Skeletal muscle satellite cell (primary cell): Measurements from ENCODE around the gene OSBPL9.
"Not testable (repeated sequence)": the region's sequence is repeated elsewhere in the genome, so short reads cannot be mapped to it uniquely, and the experiment has no call there.

ENCODE experiments used
- H3K27me3 ChIP-seq: 2 replicates; pipeline ENCODE4 v1.7.0; 2013; ENCODE audit warnings: low read length; ENCODE audit not compliant: control insufficient read depth, insufficient read depth
- H3K36me3 ChIP-seq: 2 replicates; pipeline ENCODE4 v1.7.0; 2013; ENCODE audit warnings: mild to moderate bottlenecking, control low read depth, low read length; ENCODE audit not compliant: insufficient read depth
- H3K4me1 ChIP-seq: 2 replicates; pipeline ENCODE4 v1.7.0; 2013; ENCODE audit warnings: low read length; ENCODE audit not compliant: control insufficient read depth, insufficient read depth
- H3K4me2 ChIP-seq: 2 replicates; pipeline ENCODE4 v1.7.0; 2013; ENCODE audit warnings: mild to moderate bottlenecking, low read length
- H3K4me3 ChIP-seq: 2 replicates; pipeline ENCODE4 v1.7.0; 2013; ENCODE audit warnings: low read length
- H3K9ac ChIP-seq: 2 replicates; pipeline ENCODE4 v1.7.0; 2013; ENCODE audit warnings: mild to moderate bottlenecking, low read depth, low read length, moderate library complexity
- H3K9me3 ChIP-seq: replicated peaks from 2 replicates; pipeline ENCODE4 v1.7.0; 2013; ENCODE audit warnings: mild to moderate bottlenecking, control low read depth, low read length

The OSBPL9 gene

GRCh38 chr1:51697166-51697565, 80.3 kb downstream of the OSBPL9 start:
- H3K4me2 ChIP-seq: no peak overlapping the region
- no peaks in the 10 kb centered on the region for H3K36me3 ChIP-seq
- H3K27me3 ChIP-seq: no peaks in the 10 kb centered on the region
- H3K4me1 ChIP-seq: peaks cover 27% of the 10 kb centered on the region
- no peak overlapping the region for H3K9ac ChIP-seq
- no peak overlapping the region for H3K4me3 ChIP-seq
- no peaks in the 10 kb centered on the region for H3K9me3 ChIP-seq

GRCh38 chr1:51699391-51699790, 82.5 kb downstream of the OSBPL9 start:
- Histone ChIP-seq H3K36me3 (no peaks in the 10 kb centered on the region), H3K4me1 (peaks cover 18% of the 10 kb centered on the region), H3K4me2 (peak overlapping the region; percentile 8), H3K9ac (no peak overlapping the region), H3K9me3 (no peaks in the 10 kb centered on the region), H3K4me3 (no peak overlapping the region), H3K27me3 (no peaks in the 10 kb centered on the region)

GRCh38 chr1:51701782-51702181, 84.9 kb downstream of the OSBPL9 start:
- not testable (repeated sequence) for H3K9ac ChIP-seq, H3K9me3 ChIP-seq, H3K4me3 ChIP-seq, H3K27me3 ChIP-seq, H3K36me3 ChIP-seq, H3K4me2 ChIP-seq
- H3K4me1 ChIP-seq: peaks cover 16% of the 10 kb centered on the region

- H3K9ac ChIP-seq, H3K36me3 ChIP-seq, H3K4me3 ChIP-seq, H3K9me3 ChIP-seq, H3K4me2 ChIP-seq, H3K27me3 ChIP-seq: not testable (repeated sequence)
- H3K4me1 ChIP-seq: peaks cover 12% of the 10 kb centered on the region
Observed at GRCh38 chr1:51702220-51702619, 85.3 kb downstream of the OSBPL9 start.

- Histone ChIP-seq H3K9ac (no peak overlapping the region), H3K27me3 (no peaks in the 10 kb centered on the region), H3K9me3 (no peaks in the 10 kb centered on the region), H3K4me2 (no peak overlapping the region), H3K4me3 (no peak overlapping the region), H3K36me3 (no peaks in the 10 kb centered on the region), H3K4me1 (no peaks in the 10 kb centered on the region)
Observed at GRCh38 chr1:51705035-51705434, 88.1 kb downstream of the OSBPL9 start.

GRCh38 chr1:51708911-51709760, 92.2 kb downstream of the OSBPL9 start:
- Histone ChIP-seq H3K4me2 (no peak overlapping the region), H3K4me1 (no peaks in the 10 kb centered on the region)

GRCh38 chr1:51709951-51710350, 93.1 kb downstream of the OSBPL9 start:
- Histone ChIP-seq H3K36me3 (no peaks in the 10 kb centered on the region), H3K27me3 (no peaks in the 10 kb centered on the region), H3K9me3 (no peaks in the 10 kb centered on the region), H3K9ac (no peak overlapping the region), H3K4me1 (no peaks in the 10 kb centered on the region), H3K4me3 (no peak overlapping the region), H3K4me2 (no peak overlapping the region)

More at GRCh38 chr1:51708911-51709760, 92.2 kb downstream of the OSBPL9 start:
- Histone ChIP-seq H3K27me3 (no peaks in the 10 kb centered on the region), H3K4me3 (no peak overlapping the region), H3K9ac (no peak overlapping the region), H3K9me3 (no peaks in the 10 kb centered on the region), H3K36me3 (no peaks in the 10 kb centered on the region)

- H3K9me3 ChIP-seq: no peaks in the 10 kb centered on the region
- no peak overlapping the region for H3K4me2 ChIP-seq
- H3K36me3 ChIP-seq: no peaks in the 10 kb centered on the region
- no peaks in the 10 kb centered on the region for H3K4me1 ChIP-seq
- H3K27me3 ChIP-seq: no peaks in the 10 kb centered on the region
- H3K4me3 ChIP-seq: no peak overlapping the region
- no peak overlapping the region for H3K9ac ChIP-seq
Observed at GRCh38 chr1:51712590-51712989, 95.7 kb downstream of the OSBPL9 start.

GRCh38 chr1:51714374-51715019, 97.6 kb downstream of the OSBPL9 start:
- no peaks in the 10 kb centered on the region for H3K9me3 ChIP-seq
- no peaks in the 10 kb centered on the region for H3K27me3 ChIP-seq
- no peaks in the 10 kb centered on the region for H3K36me3 ChIP-seq
- no peak overlapping the region for H3K4me3 ChIP-seq
- H3K9ac ChIP-seq: no peak overlapping the region
- H3K4me2 ChIP-seq: no peak overlapping the region
- no peaks in the 10 kb centered on the region for H3K4me1 ChIP-seq

GRCh38 chr1:51715369-51715768, 98.5 kb downstream of the OSBPL9 start:
- Histone ChIP-seq H3K4me2 (no peak overlapping the region), H3K27me3 (no peaks in the 10 kb centered on the region), H3K4me1 (no peaks in the 10 kb centered on the region), H3K4me3 (no peak overlapping the region), H3K9ac (no peak overlapping the region), H3K36me3 (no peaks in the 10 kb centered on the region), H3K9me3 (no peaks in the 10 kb centered on the region)

GRCh38 chr1:51716746-51717145, 99.9 kb downstream of the OSBPL9 start:
- no peaks in the 10 kb centered on the region for H3K36me3 ChIP-seq
- H3K4me3 ChIP-seq: no peak overlapping the region
- no peaks in the 10 kb centered on the region for H3K9me3 ChIP-seq
- no peak overlapping the region for H3K4me2 ChIP-seq
- H3K4me1 ChIP-seq: no peaks in the 10 kb centered on the region
- H3K9ac ChIP-seq: no peak overlapping the region
- no peaks in the 10 kb centered on the region for H3K27me3 ChIP-seq

GRCh38 chr1:51717842-51718241, 101.0 kb downstream of the OSBPL9 start:
- no peaks in the 10 kb centered on the region for H3K27me3 ChIP-seq
- H3K4me1 ChIP-seq: no peaks in the 10 kb centered on the region
- H3K9me3 ChIP-seq: no peaks in the 10 kb centered on the region
- no peak overlapping the region for H3K9ac ChIP-seq
- no peaks in the 10 kb centered on the region for H3K36me3 ChIP-seq
- no peak overlapping the region for H3K4me3 ChIP-seq
- no peak overlapping the region for H3K4me2 ChIP-seq
